Measurements from ENCODE around the gene KIF1B. TPM values are rescaled to one million over a fixed set of nuclear protein-coding genes. Genes with fewer than 3 reads are reported as not detected.
A peak's percentile ranks its signal among the peaks of the same experiment; 100 is the strongest.

The KIF1B gene
- total RNA-seq, 1 experiment from 2014 or later = 57.7 TPM

GRCh38 chr1:10378081-10378841 is 167.9 kb downstream of the KIF1B start:
- no peak overlapping the region for H2BK15ac ChIP-seq (ENCODE audit: low read depth, low read length)
- Mint-ChIP-seq H3K27ac (peak overlapping the region in 2 of 3 experiments; percentile 24 to 48; a peak in 3 of 7 replicates), H3K9me3 (no peaks in the 10 kb centered on the region), H3K27me3 (ENCODE audit: low read depth) (no peaks in the 10 kb centered on the region), H3K4me3 (no peak overlapping the region), H3K4me1 (peaks cover 0 to 8% of the 10 kb centered on the region in 2 experiments; a peak in 2 of 4 replicates), H3K36me3 (ENCODE audit: insufficient read depth in 1 of 3, low read depth in 3 of 3) (peaks cover 22 to 74% (median 59%) of the 10 kb centered on the region in 3 experiments)
- no peak overlapping the region for H4K8ac ChIP-seq (replicated peaks; ENCODE audit: insufficient read length, low read depth, low read length)
- H4K20me1 ChIP-seq (ENCODE audit: control insufficient read depth, insufficient read depth, insufficient read length) = no peaks in the 10 kb centered on the region
- no peak overlapping the region for H3K27ac ChIP-seq (ENCODE audit: insufficient read length, low read depth, low read length)
- no CpG with 5 or more reads among the region's 15 CpGs for WGBS (ENCODE audit: extremely low coverage, insufficient read length, low lambda C conversion rate)
- no peak overlapping the region for H4K91ac ChIP-seq (ENCODE audit: insufficient read length, low read depth, low read length)
- no peaks in the 10 kb centered on the region for H3K4me1 ChIP-seq (ENCODE audit: insufficient read depth, low read length)
- H3K14ac ChIP-seq (ENCODE audit: insufficient read depth, low read length) = no peak overlapping the region
- H2AFZ ChIP-seq (ENCODE audit: low read length) = no peak overlapping the region
- no peak overlapping the region for H3K23ac ChIP-seq (ENCODE audit: insufficient read length, low read depth, low read length)
- H3K9me3 ChIP-seq (ENCODE audit: control insufficient read depth, low read depth, low read length) = no peaks in the 10 kb centered on the region
- no peak overlapping the region for H3K18ac ChIP-seq (ENCODE audit: insufficient read length, low read depth, low read length)
- no peak overlapping the region for H3K56ac ChIP-seq (ENCODE audit: insufficient read length, low read depth, low read length)
- no peak overlapping the region for H2BK120ac ChIP-seq (ENCODE audit: low read depth, low read length, poor library complexity, severe bottlenecking)
- no peaks in the 10 kb centered on the region for H3K79me2 ChIP-seq (ENCODE audit: insufficient read depth, low read length)
- no peaks in the 10 kb centered on the region for H3K79me1 ChIP-seq (ENCODE audit: insufficient read depth, low read depth, low read length, poor library complexity, severe bottlenecking)
- no peak for DNase-seq
- H3K4ac ChIP-seq (ENCODE audit: low read depth, low read length) = no peak overlapping the region
- H3K4me2 ChIP-seq (ENCODE audit: insufficient read depth, insufficient read length, low read length) = no peak overlapping the region
- H4K5ac ChIP-seq (ENCODE audit: insufficient read length, low read depth, low read length) = no peak overlapping the region
- H2BK20ac ChIP-seq (ENCODE audit: low read depth, low read length, poor library complexity, severe bottlenecking) = no peak overlapping the region
- no peak for TF ChIP-seq CTCF (conservative IDR thresholded peaks at IDR 0.05)
- H3T11ph ChIP-seq (ENCODE audit: low read length) = no peak overlapping the region
- no peak overlapping the region for H2AK5ac ChIP-seq (ENCODE audit: insufficient read length, low read length)
- H2BK12ac ChIP-seq (ENCODE audit: insufficient read length, low read depth, low read length) = no peak overlapping the region
- H3K9ac ChIP-seq (ENCODE audit: extremely low read depth, insufficient read length, low read length) = no peak overlapping the region
- H3K27me3 ChIP-seq (ENCODE audit: insufficient read depth, low read length) = no peaks in the 10 kb centered on the region
- no peak overlapping the region for H2BK5ac ChIP-seq (ENCODE audit: insufficient read length, low read length)
- H3K23me2 ChIP-seq (ENCODE audit: insufficient read length, low read depth, low read length, poor library complexity, severe bottlenecking) = no peaks in the 10 kb centered on the region
